Gastroesophageal sphincter (tissue), 3 donors: Measurements from ENCODE around the gene LSMEM2.

ENCODE experiments used
- CTCF ChIP-seq, 4 experiments: fragments of 200-600 bp in 2 of 4; fragments of 450-650 bp in 2 of 4; sonication (generic) in 1 of 4; IDR thresholded peaks; one replicate each; pipeline ENCODE4 v1.5.1; 2017 to 2019; ENCODE audit warnings: antibody characterized with exemption in 4 of 4, mild to moderate bottlenecking in 2 of 4, moderate library complexity in 2 of 4
- POLR2AphosphoS5 ChIP-seq: sonication (generic); formaldehyde crosslinking; IDR thresholded peaks from one replicate; pipeline ENCODE4 v1.6.1; 2017; ENCODE audit warnings: antibody characterized with exemption

GRCh38 chr3:50264383-50264963, 14.4 kb upstream of the LSMEM2 start:
- TF ChIP-seq CTCF (IDR thresholded peaks at IDR 0.05) (peak in 2 of 4 experiments; percentile 10 to 13), POLR2AphosphoS5 (peak; percentile 81)
